Inflammatory macrophage (primary cell): Measurements from ENCODE around the gene ITGAE.

Source experiments
- DNase-seq, 2 donors: peaks; one replicate each; pipeline ENCODE4 v3.0.0-alpha.2; 2020 to 2022

The ITGAE gene

GRCh38 chr17:3818786-3819185 lies 17.8 kb upstream of the ITGAE start:
- peak in 1 of 2 donors; percentile 82 for DNase-seq

DNA sequence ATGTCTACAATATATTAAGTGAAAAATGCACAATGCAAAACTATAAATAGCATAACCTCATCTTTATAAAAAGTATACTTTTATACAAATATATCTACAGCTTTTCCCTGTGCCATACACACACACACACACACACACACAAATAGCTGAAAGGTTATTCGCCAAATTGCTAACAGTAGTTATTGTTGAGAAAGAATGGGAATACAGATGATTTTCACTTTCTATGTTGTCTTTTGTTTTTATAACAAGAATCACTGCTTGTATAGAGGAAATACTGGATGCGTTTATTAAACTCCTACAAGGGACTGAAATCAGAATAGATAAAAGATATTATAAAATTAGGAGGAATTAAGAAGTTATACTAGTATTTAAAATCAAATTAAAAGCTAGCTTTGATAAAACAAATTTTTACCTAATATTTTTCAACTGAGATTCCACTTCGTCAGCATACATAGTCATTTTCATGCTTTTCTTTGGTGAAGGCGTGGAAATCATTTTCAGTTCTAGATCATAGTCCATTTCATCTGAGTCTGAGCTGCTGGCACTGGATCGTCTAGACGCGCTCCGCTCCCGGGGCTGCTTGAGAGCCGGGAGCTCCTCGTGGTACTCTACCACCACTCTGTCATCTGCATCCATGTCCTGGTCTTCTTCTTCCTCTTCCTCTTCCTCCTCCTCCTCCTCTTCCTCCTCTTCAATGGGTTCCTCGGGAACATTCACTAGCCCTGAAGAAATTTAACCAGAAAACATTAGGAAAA lies 17.0 kb upstream of the ITGAE start:
- no peak for DNase-seq

DNA sequence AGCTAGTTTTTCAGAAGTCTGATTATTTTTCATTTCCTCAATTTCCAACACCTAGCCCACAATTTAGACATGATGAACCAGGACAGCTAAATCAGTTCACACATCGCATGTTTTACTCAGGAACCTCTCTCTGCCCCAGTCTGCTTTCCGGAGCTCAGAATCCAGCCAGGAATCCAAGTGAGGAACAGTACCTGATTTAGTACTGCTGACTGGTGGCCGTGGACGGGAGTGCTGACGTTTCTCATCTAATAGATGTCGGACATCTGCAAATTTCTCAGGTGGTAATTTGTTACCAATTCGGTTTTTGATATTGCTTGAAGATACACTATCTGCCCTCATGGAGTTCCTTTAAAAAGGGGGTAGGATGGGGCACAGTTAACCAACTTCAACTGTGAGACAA lies 14.9 kb upstream of the ITGAE start:
- no peak for DNase-seq

GRCh38 chr17:3815122-3815521 lies 14.1 kb upstream of the ITGAE start:
- no peak for DNase-seq

DNA sequence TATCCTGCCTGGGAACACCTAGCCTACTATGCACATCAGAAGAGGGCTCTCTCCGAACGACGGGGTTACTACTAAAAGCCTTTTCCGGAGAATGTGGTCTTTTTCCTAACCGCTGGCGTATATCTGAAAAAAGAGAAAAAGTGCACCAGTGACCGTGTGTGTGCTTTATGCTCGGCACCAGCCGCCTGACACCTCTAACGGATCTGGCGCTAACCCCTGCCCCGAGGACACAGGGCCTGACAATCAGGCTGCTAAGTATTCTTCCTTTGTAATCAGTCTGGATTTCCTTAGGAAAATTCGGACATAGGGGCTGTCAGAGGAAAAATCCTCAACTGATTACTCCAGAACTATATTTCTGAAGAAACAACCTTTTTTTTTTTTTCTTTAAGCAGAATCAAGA lies 13.4 kb upstream of the ITGAE start:
- no peak for DNase-seq

GRCh38 chr17:3813171-3813570 lies 12.2 kb upstream of the ITGAE start:
- no peak for DNase-seq

- DNase-seq, result no peak
Observed at GRCh38 chr17:3812771-3813170, 11.8 kb upstream of the ITGAE start.

GRCh38 chr17:3812284-3812683 lies 11.3 kb upstream of the ITGAE start:
- no peak for DNase-seq

- no peak for DNase-seq
Observed at GRCh38 chr17:3810019-3810418, 9.0 kb upstream of the ITGAE start.

- DNase-seq, result no peak
Observed at GRCh38 chr17:3809135-3809534, 8.1 kb upstream of the ITGAE start.

DNA sequence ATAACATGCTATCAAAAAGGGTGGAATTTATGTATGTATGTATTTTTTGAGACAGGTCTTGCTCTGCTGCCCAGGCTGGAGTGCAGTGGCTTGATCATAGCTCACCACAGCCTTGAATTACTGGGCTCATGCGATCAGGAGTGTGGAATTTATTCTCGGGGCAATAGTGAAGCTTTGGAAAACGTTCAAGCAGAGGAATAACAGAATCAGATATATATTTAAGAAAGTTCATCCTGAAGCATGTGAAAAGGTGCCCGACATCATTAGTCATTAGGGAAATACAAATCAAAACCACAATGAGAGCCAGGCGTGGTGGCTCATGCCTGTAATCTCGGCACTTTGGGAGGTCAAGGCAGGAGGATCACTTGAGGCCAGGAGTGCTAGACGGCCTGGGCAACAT lies 7.7 kb upstream of the ITGAE start:
- DNase-seq, result no peak

DNA sequence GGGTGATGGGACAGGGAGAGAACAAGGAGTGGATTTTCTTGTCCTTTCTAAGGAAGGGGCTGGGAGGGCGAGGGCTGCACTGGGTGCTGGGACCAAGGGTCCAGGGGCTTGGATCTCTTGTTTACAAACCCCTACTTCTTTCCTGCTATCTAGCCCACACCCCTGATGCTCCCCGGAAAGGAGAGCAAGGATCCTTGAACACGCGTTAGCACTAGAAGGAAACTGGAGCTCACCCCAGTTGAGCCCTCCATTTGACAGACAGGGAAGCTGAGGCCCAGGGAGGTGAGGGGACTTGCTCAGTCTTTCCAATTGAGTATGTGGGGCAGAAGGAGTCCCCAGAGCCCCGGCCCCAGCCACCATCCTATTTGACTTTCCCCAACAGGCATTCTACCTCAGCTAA lies 4.6 kb upstream of the ITGAE start:
- DNase-seq, result no peak

GRCh38 chr17:3804503-3804931 lies 3.5 kb upstream of the ITGAE start:
- DNase-seq, result peak; percentile 57 to 85

- DNase-seq, result peak; percentile 85 to 92
Observed at GRCh38 chr17:3803308-3803640, 2.3 kb upstream of the ITGAE start.

DNA sequence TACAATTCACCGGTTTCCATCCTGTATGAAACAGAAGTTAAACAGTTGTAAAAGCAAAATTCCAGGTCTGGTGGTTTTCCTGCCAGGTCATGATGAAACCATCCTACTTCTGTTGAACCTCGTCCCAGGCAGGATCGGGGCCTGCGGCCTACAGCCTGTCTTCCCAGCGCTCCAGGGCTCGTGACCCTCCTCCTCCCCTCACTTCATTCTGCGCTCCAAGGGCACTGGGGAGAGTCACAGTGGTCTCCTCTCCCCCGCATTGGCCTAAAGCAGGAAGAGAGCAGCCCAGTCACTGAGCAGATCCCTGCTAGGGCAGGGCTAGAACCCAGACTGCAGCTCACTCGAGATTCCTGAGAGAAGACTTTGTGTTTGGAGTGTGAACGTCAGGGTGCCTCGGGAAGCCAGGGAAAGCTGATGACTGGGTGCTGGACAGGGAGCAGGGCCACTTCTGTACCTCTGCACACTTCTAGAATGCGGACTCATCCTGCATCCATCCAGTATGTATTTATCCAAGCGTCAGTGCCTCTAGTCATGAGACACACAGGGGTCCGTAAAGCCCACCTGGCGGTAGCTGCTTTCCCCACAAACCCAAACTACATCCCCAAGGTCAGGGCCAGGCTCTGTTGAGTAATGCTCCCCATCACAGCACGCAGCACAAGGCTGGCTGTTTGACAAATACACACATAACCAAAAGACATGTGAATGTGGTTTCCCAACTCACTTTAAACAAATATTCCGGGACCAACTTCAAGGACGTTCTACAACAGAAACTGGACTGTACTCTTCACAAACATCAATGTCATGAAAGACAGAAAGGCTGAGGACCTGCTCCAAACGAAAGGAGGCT lies 1.7 kb upstream of the ITGAE start:
- peak; percentile 78 to 86 for DNase-seq

DNA sequence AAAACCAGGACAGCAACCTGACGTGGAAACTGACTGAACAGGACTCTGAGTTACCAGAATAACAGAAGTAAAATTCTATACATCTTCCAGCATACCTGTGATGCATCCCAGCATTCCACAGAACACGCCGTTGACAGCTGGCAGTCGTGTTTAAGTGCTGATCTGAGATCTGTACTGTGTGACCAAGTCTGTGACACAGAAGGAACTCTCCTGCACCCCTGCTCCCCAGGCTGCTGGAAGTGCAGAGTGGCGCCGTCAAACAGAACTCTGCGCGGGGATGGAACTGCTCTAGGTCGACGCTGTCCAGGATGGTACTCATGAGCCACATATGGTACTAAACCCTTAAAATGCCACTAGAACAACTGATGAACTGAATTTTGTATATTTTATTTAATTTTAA lies 804 bp upstream of the ITGAE start:
- DNase-seq, result no peak

GRCh38 chr17:3801347-3801746 lies 359 bp upstream of the ITGAE start:
- no peak for DNase-seq

DNA sequence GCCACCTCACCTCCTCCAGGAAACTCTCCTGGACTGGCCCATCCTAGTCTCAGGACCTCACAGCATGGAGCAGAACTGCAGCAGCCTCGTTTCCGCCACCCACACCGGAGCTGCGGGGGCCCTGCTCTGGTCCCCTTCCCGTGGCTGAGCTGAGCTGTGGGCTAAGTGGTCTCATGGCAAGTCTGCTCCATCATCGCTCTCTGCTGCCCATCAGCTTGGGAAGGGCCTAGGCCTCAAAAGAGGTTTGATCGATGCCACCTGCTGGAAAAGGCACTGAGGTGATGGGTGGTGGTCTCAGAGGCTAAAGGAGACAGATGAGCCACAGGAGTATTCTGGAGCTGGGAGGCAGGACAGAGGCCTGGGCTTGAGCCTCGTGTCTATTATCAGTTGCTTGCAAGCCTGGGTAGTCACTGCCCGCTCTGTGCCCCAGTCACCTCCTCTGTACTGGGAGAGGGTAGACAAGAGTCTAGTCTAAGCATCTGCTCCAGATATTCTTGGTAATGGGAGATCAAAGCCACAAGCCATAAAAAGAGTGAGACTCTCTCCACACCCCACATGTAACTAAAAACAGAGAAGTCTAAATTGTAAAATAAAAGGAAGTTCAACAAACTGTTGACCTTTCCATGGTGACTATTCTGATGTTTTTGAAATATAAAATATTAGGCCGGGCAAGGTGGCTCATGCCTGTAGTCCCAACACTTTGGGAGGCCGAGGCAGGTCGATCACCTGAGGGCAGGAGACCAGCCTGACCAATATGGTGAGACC lies 1.6 kb downstream of the ITGAE start:
- peak; percentile 41 to 58 for DNase-seq

GRCh38 chr17:3798273-3799180 lies 2.5 kb downstream of the ITGAE start:
- peak; percentile 75 to 89 for DNase-seq

DNA sequence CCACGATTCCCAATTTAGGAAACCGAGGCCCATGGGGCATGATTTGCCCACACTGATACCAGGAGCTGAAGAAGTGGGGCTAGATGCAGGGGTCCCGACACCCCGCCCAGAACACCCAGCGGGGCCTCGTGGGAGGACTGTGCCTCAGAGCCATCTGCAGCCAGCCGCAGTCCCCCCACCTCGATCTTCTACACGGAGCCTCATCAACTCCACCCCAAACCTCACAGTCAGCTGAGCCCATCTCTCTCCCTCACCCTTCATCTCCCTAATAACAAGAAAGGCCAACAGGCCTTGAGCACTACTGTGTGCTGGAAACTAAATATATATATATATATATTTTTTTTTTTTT lies 4.2 kb downstream of the ITGAE start:
- no peak for DNase-seq

DNA sequence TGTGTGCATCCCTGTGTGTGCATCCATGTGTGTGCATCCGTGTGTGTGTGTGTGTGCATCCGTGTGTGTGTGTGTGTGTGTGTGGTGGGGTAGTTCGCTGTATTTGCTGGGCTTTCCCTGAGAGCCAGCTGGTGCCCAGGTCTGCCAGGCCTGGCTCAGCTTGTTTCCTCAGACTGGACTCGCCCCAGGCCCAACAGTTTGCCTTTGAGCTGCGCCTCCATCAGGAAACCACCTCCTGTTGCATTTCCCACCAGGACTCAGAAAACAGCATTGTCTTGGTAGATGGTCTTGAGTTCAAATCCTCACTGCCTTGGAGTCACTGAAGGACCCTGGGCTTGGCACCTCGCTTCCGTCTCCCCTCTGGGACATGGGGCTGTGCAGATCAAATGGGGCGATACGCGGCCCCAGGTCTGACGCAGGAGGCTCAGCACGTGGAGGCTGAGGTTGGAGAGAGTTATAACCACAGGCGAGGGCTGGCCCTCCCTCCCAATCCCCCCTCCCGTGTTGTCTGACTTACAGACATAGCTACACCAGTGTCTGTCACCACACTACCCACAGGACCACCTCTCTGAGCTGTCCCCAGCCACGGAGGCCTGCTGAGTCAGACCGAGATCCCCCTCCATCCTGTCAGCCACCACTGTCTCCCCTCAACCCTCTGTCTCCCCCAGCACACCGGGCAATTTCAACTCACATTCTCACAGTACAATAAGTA lies 4.7 kb downstream of the ITGAE start:
- DNase-seq, result no peak
